GM18520 (cell line): Measurements from ENCODE around the gene SIPA1L3.

Experiments
- ATAC-seq: cut with Tn5 transposase; IDR thresholded peaks from one replicate; pipeline ENCODE4 v1.9.1; 2021; ENCODE audit not compliant: unreplicated experiment

SIPA1L3 gene

DNA sequence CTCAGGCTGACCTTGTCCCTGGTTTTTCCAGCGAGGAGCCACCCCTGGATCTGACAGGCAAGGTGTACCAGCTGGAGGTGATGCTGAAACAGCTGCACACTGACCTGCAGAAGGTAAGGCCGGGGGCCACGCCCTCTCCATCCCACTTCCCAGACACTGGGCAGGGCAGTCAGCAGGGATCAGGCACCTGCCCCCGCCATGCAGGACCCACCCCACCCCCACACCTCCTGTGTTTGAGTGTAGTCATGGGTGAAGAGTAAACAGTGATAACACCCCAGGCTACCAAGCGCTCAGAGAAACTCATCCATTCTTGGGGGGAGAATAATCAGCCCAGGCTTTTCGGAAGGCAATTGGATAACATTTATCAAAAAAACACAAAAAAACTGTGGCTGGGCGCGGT is 297.1 kb downstream of the SIPA1L3 start:
- ATAC-seq = no peak

DNA sequence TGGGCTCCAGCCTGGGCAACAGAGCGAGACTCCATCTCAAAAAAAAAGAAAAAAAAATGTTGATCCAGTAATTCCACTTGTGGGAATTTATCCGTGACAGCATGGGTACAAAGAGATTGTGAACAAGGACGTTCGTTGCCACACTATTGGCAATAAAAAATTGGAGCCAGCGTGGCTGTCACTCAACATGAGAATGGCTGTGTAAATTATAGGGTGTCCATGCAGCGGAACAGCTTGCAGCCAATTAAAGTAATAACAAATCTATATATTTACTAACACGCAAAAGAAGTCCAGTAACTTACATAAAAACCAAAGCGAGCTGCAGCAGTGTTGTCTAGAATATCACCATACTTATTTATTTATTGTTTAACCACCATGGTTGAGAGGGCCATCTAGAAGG is 297.7 kb downstream of the SIPA1L3 start:
- ATAC-seq = no peak

DNA sequence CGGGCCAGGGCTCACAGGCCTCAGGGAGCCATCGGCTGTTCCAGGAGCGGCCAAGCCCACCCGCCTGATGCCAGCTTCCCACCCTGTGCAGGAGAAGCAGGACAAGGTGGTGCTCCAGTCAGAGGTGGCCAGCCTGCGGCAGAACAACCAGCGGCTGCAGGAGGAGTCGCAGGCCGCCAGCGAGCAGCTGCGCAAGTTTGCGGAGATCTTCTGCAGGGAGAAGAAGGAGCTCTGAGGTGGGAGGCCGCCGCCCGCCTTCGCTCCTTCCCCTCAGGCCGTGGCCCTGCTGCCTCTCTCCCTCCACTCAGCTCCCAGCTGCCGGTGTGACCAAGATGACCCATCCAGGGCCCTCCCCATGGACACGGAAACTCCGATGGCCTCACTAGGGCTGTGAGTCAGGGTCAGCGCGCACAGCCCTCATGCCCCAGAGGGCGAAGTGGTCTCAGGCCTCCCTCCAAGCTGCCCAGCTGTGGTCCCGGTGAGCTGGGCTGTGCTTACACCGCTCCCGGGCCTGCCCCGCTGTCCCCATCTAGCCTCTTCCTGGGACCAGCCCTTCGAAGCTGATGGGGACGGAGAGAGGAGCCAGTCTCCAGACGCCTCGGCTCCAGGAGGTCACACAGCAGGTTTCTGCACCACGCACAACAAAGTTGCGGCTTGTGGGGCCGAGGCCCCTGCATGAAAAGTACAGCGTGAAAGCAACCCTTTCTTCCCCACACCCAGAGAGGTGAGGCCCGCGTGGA is 299.2 kb downstream of the SIPA1L3 start:
- no peak for ATAC-seq

DNA sequence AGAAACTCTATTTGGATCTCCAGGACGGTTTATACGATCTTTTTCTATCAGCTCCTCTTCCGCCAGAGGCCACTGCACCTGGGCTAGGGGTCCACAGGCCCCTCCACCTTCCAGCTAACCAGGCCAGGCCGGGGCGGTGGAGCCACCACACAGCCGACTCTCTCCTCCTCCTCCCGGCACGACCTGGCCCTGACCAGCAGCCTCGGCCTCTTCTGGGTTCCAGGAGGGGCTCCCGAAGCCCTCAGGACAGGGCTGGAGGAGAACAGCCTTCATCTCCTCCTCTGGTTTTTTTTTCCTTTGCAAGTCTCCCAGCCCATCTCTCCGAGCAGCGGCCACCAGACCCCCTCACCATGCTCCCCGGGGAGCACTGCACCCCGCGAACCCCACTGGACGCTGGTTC is 299.9 kb downstream of the SIPA1L3 start:
- ATAC-seq = no peak

DNA sequence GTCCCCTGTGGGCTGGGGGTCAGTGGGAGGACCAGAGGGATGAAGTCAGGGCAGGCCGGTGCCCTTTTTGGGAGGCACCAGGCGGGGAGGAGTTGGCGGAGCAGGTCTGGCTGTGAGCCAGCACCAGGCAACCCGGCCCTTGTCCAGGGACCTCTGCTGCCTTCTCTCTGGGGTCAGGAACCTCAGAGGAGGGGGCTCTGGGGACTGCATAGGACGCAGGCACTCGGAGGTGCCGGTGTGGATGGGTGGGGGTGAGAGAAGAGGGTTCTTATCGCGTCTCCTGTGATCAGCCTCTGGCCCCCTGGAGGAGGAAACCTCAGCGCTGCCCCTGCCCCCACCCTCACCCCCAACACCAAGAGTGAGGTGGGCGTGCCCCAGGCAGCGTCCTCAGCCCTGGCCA is 300.5 kb downstream of the SIPA1L3 start:
- no peak for ATAC-seq

DNA sequence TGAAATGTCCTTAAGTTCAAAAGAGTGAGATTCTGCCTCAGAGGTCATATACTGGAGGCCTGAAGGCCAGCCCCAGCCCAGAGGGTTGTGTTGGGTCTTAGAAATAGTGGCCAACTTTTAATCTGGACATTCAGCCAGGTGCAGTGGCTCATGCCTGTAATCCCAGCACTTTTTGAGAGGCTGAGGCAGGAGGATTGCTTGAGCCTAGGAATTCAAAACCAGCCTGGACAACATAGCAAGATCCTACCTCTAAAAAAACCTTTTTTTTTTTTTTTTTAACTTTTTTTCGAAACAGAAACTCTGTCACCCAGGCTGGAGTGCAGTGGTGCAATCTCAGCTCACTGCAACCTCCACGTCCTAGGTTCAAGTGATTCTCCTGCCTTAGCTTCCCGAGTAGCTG is 301.6 kb downstream of the SIPA1L3 start:
- no peak for ATAC-seq

DNA sequence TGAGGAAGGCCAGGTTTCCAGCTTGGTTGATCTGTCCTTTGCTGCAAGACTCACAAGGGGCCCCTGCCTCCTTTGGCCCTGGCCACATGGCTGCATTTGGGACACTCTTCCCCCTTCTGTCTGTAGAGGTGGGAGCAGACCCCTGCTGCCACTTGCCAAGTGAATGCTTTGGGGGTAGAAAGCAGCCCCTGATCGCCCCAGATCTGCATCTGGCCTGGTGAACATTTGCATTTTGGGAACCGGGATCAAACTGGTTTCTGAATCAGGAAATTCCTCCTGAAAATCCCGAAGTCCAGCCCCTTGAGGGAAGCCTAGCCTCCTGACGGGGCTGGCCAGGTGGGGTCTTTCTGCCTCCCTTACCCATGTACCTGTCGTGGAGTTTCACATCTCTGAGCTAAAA is 302.1 kb downstream of the SIPA1L3 start:
- ATAC-seq = no peak

DNA sequence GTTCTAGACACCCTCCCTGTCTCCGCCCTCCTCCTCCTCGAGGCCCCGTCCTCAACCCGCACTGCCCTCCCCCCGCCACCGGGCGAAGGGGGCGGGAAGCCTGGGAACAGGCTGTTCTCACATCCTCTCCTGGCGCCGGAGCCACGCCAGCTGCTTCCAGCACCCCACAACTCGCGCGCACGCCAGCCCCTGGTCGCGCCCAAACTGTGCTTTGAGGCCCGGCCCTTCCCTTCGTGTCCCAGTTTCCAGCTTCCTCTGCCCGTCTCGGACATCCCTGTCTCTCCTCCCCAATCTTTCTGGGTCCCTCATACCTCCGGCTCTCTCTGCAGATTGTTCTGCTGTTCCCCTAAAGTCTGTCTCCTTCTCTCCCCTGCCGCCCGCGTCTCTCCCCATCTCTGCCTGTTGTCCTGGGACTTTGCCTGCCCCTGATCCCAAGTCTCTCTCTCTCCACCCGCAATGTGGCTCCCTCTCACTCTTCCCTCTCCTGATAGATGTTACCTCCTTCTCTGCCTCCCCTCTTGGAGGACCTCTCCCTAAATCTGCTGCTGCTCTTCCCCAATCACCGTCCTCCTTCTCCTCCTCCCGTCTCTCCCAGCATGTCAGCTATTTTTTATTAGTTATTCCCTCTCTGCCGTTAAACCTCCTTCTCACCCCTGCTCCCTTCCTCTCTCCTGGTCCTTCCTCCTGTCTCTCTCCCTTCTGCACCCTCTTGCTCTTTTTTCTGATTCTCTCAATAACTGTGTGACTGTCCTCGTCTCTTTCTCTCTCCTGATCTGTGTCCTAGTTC is 302.9 kb downstream of the SIPA1L3 start:
- ATAC-seq = no peak

DNA sequence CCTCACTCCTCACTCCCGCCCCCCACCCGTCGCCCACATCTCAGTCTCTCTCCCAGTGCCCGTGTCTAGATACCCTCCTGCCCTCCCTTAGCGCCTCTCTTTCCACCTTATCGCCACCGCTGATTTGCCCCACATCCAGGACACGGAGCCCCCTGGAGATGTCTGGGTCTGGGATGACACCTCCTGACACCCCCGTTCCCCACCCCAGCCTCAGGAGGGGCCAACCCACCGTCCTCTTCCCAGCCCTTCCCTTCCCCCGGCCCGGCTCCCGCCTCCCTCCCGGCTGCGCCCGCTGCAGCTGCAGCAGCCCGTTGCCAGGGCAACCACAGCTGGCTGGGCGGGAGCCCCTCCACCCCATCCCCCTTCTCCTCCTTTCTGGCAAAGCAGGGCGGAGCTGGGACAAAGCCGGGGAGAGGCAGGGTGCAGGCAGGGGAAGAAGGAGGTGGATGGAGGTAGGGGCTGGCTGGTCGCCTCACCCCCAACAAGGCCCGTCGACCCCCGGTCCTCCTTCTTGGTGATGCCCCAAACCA is 303.5 kb downstream of the SIPA1L3 start:
- ATAC-seq = no peak

DNA sequence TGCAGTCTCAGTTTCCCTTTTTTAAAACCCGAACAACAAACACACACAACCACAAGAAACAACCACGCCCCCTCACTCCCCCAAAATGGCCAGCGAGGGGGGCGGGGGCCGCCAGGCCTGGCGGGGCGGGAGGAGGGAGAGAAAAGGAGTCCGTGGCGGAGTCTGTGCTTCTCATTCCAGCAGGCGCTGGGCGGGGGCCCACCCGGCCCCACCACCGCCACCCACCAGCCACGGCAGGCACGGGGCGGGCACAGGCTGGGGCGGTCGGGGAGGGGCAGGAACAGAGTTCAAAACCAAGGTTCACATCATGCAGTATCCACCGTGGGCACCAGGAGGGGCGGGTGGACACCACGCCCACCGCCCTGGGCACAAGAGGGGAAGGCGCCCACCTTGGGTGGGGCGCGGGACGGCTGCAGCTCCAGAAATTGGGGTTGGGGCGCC is 304.2 kb downstream of the SIPA1L3 start:
- ATAC-seq = no peak

DNA sequence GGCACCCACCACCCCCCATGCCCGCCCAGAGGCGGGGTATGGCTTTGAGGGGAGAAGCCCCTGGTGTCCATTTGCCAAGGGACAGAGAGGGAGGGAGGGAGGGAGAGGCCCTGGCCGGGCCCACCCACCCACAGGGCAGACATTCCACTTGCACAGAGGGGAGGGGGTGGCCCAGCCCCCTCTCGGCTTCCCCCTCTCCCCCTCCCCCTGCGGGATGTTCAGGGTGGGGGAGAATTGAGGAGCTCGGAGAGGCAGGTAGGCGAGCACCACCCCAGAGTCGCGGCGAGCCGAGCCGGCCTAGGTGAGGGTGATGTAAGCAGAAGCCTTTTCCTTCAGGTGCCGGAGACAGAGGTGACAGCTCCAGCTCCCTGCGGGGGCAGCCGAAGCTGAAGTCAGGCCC is 304.8 kb downstream of the SIPA1L3 start:
- ATAC-seq = no peak

DNA sequence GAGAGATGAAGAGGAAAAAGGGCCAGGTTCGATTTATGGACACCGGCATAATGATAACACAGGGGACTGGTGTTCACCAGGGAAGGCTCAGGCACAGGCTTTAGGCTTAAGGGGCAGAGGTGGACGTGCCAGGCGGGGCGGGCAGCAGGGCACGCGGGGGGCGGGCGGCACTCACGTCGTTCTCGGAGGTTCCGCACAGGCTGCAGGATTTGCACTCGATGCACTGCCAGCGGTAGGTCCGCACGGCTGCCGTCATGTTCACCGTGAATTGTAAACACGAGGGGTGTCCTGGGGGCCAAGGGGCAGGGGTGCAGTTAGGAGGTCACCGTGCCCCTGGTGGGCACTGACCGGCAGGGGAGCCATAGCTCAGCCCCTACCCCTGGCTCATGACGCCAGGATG is 306.5 kb downstream of the SIPA1L3 start:
- ATAC-seq = no peak

DNA sequence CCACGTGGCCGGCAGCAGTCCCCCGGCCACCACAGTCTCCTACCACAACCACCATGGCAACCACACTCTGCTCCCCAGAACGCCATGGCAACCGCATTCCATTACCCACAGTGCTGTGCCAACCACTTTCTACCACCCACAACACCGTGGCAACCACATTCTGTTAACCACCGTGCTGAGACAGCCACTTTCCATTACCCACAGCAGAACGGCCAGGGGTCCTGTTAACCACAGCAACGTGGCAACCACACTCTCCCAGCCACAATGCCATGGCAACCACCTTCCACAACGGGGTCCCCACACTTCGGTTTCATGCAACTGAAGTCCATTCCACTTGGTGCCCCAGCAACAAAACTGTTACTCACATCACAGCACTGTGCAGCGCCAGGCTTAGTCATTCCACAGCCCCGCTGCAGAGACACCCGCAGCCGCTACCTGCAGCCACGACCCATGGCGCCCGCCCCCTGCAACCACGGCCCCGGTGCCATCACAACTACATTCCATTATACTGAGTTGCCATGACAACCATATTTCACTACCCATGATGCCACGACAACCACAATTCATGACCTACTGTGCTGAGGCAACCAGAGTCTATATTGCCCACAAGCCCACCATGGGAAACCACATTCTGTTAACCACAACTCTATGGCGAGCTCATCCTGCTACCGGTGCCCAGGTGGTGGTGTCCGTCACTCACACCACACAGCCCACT is 307.1 kb downstream of the SIPA1L3 start:
- ATAC-seq = peak; percentile 65

DNA sequence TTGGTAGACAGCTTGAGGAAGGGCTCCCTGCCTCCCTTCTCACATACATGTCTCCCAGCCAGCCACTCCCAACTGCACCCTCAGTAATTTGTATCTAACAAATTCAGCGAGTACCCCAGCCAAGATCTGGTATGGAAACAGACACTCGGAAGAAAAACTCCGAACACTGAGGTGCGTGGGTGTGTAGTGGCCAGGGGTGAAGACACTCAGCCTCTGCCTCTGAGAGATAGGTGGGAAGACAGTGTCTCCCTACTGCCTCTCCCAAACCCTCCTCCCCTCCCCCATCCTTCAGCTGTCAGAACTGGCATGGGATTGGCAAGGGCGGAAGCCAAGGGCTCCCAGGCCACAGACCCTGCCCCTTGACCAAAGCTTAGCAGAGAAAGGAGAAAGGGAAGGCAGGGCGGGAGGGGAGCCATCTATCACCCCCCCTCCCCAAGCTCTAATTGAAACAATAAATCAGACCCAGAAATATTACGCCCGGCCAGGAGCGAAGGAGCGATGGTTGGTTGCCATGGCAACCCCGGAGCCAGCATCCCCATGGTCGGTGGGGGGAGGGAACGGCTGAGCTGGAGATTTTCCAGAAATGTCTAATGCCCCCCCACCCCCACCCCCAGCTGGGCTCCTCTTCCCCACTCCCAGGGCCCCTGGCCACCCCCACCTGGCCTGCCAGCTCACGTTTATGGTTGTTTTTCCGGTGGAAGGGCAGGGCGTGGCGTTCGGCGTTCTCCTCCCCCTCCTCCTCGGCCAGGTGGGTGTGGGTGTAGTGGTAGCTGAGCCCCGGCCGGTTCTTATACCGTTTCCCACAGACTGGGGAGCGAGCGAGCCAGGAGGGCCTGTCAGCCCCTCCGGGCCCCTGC is 310.0 kb downstream of the SIPA1L3 start:
- no peak for ATAC-seq

DNA sequence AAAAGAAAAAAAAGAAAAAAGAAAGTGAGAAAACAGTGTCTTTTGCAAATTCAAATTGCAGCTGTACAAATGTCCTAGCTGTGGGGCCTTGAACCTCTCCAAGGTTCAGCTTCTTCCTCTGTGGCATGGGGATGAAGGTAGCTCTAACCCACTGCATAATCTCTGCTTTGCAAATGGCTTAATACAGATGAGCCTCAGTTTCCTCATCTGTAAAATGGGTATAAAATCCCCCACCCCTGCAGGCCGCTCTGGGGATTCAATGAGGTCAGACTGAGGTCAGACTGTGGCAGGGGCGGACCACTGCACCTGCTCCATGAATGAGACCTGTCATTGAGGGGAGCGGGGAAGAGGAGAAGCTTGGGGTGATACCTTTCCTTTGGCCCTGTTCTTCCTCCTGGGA is 311.2 kb downstream of the SIPA1L3 start:
- no peak for ATAC-seq

DNA sequence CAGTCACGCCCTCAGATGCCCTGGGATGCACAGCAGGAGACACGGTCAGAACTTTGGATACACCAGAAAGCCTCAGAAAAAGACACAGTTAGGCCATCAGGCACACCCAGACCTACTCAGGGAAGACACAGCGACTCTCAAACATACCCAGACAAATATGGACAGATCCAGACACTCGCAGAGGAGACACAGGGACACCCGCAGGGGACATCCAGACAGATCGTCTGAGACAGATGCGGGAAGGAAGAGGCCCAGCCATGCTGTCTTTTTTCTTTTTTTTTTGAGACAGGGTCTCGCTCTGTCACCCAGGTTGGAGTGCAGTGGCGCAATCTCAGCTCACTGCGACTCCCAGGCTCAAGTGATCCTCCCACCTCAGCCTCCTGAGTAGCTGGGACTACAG is 312.2 kb downstream of the SIPA1L3 start:
- no peak for ATAC-seq

DNA sequence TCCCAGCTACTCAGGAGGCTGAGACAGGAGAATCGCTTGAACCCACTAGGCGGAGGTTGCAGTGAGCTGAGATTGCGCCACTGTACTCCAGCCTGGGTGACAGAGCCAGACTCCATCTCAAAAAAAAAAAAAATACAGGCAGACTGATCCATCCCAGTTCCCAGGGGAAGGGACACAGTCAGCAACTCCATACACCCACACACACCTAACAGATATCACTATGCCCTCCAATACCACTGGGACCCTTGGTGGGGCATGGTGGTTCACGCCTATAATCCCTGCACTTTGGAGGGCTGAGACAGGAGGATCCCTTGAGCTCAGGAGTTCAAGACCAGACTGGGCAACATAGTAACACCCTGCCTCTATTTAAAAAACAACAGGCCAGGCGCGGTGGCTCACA is 314.4 kb downstream of the SIPA1L3 start:
- ATAC-seq = no peak

DNA sequence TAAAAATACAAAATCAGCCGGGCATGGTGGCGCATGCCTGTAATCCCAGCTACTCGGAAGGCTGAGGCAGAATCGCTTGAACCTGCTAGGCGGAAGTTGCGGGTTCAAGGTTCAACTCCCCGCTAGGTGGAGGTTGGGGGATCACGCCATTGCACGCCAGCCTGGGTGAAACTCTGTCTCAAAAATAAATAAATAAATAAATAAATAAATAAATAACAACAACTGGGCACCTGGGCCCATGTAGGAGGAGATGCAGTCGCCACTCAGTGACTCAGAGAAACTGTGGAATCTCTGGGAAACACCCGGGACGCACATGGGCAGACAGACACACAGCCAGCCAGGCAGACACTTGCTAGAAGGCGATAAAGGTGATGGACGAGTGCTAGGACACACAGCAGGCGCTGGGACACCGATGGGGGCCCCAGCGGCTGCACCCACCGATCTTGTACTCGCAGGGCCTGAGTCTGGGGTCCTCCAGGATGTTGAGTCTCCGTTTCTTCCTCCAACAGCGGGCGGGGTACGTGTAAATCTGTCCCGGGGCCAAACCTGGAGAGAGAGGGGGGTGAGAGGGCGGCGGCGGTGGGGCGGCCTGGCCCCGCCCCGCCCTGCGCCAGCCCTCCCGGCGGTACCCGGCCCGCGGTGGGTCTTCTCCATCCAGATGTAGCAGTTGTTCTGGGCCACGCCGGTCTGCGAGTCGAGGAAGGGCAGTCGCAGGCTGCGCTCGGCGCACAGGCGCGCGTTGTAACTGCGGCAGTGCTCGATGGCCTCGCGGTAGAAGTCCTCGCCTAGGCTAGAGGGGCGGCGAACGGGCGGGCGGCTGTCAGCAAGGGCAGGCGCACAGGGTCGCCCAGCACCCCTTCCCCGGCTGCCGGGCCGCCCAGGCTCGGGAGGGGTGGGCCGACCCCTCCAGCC is 315.2 kb downstream of the SIPA1L3 start:
- no peak for ATAC-seq

DNA sequence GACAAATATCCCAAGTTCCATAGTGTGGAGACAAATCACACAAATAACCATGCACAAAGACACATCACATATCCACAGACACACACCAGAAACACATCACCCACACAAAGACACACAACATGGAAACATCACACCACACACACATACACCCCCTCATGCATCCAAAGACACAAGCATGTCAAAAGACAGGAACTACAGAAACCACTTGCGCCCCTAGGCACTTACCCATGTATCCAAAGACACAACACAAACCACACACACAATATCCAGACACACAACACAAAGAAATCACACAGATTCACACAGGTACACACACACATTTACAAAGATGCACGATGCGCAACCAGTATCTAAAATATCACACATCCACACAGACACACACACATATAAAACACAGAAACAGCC is 316.1 kb downstream of the SIPA1L3 start:
- ATAC-seq = no peak

DNA sequence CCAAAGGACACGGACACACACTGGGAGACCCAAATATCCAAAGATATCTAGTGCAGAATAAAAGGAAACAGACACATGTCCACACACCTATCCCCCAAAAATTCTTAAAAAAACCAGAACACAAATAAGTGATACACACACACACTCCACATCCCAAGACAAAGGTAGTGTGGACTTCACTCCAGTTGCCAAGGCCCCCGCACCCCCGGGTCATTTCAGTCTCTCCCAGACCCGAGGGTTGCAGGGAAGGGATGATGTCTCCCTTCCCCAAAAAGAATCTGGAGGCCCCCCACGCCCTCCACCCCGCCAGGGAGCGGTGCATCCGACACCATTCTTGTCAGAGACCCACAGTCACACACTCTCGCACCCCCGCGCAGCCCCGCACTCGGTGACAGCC is 316.6 kb downstream of the SIPA1L3 start:
- ATAC-seq = no peak
